Lower leg skin (tissue), 3 donors: ENCODE measurements around the gene GPR78.

Experiments
- CTCF ChIP-seq, 3 donors: fragments of 450-650 bp; IDR thresholded peaks; one replicate each; pipeline ENCODE4 v1.5.1; 2016; ENCODE audit warnings: antibody characterized with exemption in 3 of 3, mild to moderate bottlenecking in 3 of 3, moderate library complexity in 2 of 3
- POLR2A ChIP-seq, 2 donors: fragments of 450-650 bp; IDR thresholded peaks; one replicate each; pipeline ENCODE4 v1.6.1; 2016 to 2017; ENCODE audit warnings: antibody characterized with exemption in 2 of 2, mild to moderate bottlenecking in 1 of 2, moderate library complexity in 1 of 2

DNA sequence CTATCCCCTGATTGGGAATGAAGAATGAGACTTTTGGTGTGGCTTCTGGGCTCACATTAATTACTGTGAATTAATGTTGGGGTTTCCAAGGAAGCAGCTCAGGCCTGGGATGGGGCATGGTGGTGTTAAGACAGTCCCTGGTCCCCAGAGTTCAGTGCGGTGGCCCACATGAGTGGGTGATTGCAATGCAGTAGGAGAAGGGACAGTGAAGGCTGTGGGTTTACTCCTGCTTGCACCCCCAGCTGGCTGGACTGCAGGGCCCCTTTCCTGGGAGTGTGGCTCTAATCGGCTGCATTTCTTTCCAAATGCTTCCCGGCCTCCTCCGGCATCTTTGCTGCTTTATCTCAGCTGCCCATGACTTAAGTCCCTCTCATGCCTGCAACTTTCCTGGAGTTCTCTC, 28.2 kb upstream of the GPR78 start:
- TF ChIP-seq CTCF (IDR thresholded peaks at IDR 0.05) (no peak), POLR2A (IDR thresholded peaks at IDR 0.05) (no peak)
